HUES48 (cell line): ENCODE data around the gene MGAT4A.

Source experiments
- H3K27ac ChIP-seq: one replicate; pipeline ENCODE4 v1.7.0; 2013; ENCODE audit warnings: low read depth, low read length, inconsistent platforms
- H3K27me3 ChIP-seq: 2 replicates; pipeline ENCODE4 v1.6.1; 2013; ENCODE audit warnings: mild to moderate bottlenecking, low read length; ENCODE audit not compliant: control insufficient read depth, insufficient read depth
- H3K36me3 ChIP-seq: 2 replicates; pipeline ENCODE4 v1.6.1; 2013; ENCODE audit warnings: low read length; ENCODE audit not compliant: control insufficient read depth, insufficient read depth
- H3K4me1 ChIP-seq: 2 replicates; pipeline ENCODE4 v1.6.1; 2013; ENCODE audit warnings: mild to moderate bottlenecking, low read length; ENCODE audit not compliant: control insufficient read depth, insufficient read depth
- H3K4me3 ChIP-seq: 2 replicates; pipeline ENCODE4 v1.5.1; 2013; ENCODE audit warnings: mild to moderate bottlenecking, low read depth, low read length
- H3K9ac ChIP-seq: 2 replicates; pipeline ENCODE4 v1.6.1; 2013; ENCODE audit warnings: mild to moderate bottlenecking, low read depth, low read length, moderate library complexity
- H3K9me3 ChIP-seq: 2 replicates; pipeline ENCODE4 v1.6.1; 2013; ENCODE audit warnings: low read length; ENCODE audit not compliant: control insufficient read depth, insufficient read depth

MGAT4A gene

DNA sequence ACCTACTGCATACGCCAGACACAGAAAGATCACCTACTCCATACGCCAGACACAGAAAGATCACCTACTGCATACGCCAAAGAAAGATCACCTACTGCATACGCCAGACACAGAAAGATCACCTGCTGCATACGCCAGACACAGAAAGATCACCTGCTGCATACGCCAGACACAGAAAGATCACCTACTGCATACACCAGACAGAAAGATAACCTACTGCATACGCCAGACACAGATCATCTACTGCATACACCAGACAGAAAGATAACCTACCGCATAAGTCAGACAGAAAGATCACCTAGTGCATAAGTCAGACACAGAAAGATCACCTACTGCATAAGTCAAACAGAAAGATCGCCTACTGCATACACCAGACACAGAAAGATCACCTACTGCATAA is 148.4 kb downstream of the MGAT4A start:
- H3K9ac ChIP-seq: no peak overlapping the region
- no peaks in the 10 kb centered on the region for H3K27me3 ChIP-seq
- H3K4me3 ChIP-seq: no peak overlapping the region
- H3K4me1 ChIP-seq: no peaks in the 10 kb centered on the region
- H3K27ac ChIP-seq: no peak overlapping the region
- no peaks in the 10 kb centered on the region for H3K9me3 ChIP-seq
- peaks cover 63% of the 10 kb centered on the region for H3K36me3 ChIP-seq

DNA sequence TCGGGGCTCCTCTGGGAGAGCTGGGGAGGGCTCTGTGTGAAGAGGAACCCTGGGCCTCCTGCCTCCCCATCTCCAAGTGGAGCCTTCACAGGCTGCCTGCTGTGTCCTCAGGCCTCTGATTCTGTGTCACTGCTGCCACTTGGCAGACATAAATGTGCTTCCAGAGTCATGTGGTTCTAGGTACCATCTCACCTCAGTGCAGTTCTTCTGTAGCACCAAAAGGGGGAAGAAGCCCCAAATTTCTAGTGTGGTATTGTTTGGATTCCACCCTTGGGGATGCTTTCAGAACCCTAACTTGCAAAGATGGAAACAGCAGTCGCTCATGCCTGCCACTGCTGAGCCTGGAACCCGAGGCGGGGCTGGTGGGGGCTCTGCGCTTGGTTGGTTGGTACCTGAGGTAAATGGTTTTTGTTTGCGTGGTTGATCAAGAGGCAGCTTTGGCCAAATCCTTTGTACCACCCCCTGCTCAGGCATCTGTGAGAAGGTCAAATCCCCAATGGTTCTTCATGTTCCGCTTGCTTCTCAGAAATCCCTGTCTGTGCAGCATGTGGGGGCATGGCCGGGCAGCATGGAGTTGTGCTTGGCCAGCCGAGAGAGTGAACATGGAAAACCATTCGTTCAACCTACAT is 150.2 kb downstream of the MGAT4A start:
- no peak overlapping the region for H3K9ac ChIP-seq
- H3K4me3 ChIP-seq: no peak overlapping the region
- H3K27me3 ChIP-seq: no peaks in the 10 kb centered on the region
- no peaks in the 10 kb centered on the region for H3K9me3 ChIP-seq
- no peak overlapping the region for H3K27ac ChIP-seq
- peaks cover 60% of the 10 kb centered on the region for H3K36me3 ChIP-seq
- H3K4me1 ChIP-seq: no peaks in the 10 kb centered on the region

DNA sequence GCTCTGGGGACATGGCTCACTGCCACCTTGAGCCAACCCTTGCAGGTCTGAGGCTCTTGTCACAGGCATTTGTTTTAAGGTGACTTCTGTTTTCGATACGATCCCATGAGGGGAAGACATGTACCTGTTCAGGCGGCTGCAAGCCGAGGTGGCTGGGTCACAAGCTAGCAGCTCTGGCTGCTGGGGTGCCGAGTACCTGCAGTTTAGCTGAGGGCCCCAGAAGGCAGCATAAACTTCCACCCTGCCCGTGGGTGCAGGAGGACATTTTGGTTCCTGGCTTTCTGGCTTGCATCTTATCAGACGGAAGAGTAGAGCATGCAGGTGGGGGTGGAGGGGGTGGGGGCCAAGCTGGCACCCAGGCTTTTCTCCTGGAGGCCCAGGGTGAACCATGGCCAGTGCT is 151.0 kb downstream of the MGAT4A start:
- Histone ChIP-seq H3K27ac (no peak overlapping the region), H3K4me3 (no peak overlapping the region), H3K27me3 (no peaks in the 10 kb centered on the region), H3K9ac (no peak overlapping the region), H3K9me3 (no peaks in the 10 kb centered on the region), H3K4me1 (no peaks in the 10 kb centered on the region), H3K36me3 (peaks cover 58% of the 10 kb centered on the region)

DNA sequence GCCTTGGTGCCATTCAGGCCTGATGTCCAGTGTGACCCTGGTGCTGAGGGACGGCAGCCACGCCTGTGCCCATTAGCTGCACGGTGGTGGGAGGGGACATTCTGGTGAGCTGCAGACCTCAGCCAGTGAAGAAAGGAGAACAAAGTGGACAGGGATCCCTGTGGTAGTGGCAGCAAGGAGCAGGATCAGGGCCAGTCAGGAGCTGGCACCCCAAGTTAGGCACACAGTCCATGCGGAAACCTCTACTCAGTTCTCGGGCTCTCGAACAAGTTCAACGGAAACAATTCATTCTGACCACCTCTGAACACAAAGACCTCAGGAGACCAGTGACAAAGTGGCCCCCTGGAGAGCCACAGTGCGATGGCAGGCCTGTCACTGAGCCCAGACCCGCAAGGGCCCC is 152.7 kb downstream of the MGAT4A start:
- Histone ChIP-seq H3K4me1 (no peaks in the 10 kb centered on the region), H3K9ac (no peak overlapping the region), H3K4me3 (no peak overlapping the region), H3K27me3 (no peaks in the 10 kb centered on the region), H3K36me3 (peaks cover 52% of the 10 kb centered on the region), H3K9me3 (no peaks in the 10 kb centered on the region), H3K27ac (no peak overlapping the region)

DNA sequence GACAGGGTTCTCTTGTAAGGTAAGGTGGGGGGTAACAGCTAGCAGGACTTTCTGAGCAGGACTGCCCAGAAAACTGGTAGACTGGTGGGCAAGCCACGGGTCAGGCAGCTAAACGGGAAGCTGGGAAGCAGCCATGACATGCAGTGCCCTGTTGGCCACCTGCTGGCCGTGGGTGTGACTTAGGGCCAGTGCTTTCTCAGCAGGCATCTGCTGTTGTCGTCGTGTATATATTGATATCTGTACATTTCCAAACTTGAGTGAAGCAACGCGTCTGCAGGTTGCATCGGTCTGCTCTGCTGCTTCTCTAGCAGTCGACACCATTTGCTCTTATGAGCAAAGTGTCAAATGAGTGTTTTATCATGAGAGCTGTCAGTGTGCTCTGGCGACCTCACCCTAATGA is 153.6 kb downstream of the MGAT4A start:
- H3K9me3 ChIP-seq: no peaks in the 10 kb centered on the region
- H3K27ac ChIP-seq: no peak overlapping the region
- H3K4me1 ChIP-seq: no peaks in the 10 kb centered on the region
- no peaks in the 10 kb centered on the region for H3K27me3 ChIP-seq
- peaks cover 53% of the 10 kb centered on the region for H3K36me3 ChIP-seq
- H3K9ac ChIP-seq: no peak overlapping the region
- H3K4me3 ChIP-seq: no peak overlapping the region

DNA sequence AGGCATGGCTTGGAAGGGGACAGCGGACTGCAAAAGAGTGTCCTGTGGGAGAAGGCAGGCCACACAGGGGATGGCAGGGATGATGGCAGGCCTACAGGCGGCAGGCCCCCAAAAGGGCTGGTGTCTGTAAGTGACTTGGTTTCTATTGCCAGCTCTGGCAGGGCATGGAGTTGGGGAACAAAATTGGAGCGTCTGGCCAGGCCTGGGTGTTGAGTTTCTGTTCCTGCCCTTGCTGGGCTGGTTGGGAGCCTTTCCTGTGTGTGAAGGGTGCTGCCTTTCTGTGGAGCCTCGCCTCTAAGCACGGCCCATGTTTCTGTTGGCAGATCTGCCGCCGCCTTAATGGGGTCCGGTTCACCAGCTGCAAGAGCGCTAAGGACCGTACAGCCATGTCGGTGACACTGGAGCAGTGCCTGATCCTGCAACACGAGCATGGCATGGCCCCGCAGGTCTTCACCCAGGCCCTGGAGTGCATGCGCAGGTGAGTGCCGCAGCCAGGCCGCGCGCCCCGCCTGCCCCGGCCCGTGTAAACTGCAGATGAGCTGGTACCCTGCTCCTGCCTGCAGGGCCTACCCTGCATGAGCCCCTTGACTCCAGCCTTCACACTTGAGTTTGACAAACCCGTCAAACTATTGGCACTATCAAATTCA is 154.1 kb downstream of the MGAT4A start:
- Histone ChIP-seq H3K27me3 (no peaks in the 10 kb centered on the region), H3K4me3 (no peak overlapping the region), H3K9me3 (no peaks in the 10 kb centered on the region), H3K36me3 (peaks cover 50% of the 10 kb centered on the region), H3K27ac (no peak overlapping the region), H3K9ac (no peak overlapping the region), H3K4me1 (no peaks in the 10 kb centered on the region)

DNA sequence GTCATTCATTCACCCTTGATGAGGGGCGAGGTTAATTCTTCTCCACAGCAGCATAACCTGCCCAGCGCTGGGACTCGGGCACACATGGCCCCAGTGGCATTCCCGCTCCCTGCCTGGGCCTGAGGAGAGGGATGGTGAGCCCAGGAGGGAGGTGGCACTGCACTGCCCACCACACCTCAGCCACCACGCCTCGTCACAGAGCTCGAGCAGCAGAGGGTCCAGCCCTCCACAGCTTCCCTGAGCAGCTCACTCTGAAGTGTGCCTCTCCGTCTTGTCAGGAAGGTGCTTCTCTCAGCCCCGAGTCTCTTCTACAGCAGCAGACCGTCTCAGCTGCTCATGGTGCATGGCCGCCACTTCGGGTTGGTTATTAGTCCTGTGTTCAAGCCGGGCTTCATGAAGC is 157.5 kb downstream of the MGAT4A start:
- no peaks in the 10 kb centered on the region for H3K9me3 ChIP-seq
- H3K4me3 ChIP-seq: no peak overlapping the region
- H3K9ac ChIP-seq: no peak overlapping the region
- no peaks in the 10 kb centered on the region for H3K27me3 ChIP-seq
- H3K4me1 ChIP-seq: no peaks in the 10 kb centered on the region
- no peak overlapping the region for H3K27ac ChIP-seq
- peaks cover 62% of the 10 kb centered on the region for H3K36me3 ChIP-seq

DNA sequence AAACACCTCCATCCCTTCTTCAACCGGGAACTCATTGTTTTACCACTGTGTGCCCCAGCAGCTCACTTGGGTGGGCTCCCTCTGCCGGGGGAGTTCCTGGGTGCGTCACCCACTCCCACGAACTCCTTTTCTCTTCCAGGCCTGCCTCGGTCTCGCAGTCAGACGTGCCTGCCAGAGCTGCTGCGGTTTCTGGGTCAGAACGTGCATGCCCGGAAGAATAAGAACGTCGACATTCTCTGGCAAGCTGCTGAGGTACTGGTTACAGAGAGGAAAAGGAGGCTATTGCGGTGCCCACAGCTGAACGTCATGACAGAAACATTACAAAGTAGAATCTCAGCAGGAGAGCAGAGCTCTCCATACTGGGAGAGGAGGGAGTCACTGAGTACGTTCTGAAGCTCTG is 158.3 kb downstream of the MGAT4A start:
- Histone ChIP-seq H3K36me3 (peaks cover 62% of the 10 kb centered on the region), H3K9me3 (no peaks in the 10 kb centered on the region), H3K4me1 (no peaks in the 10 kb centered on the region), H3K27ac (no peak overlapping the region), H3K27me3 (no peaks in the 10 kb centered on the region), H3K4me3 (no peak overlapping the region), H3K9ac (no peak overlapping the region)

DNA sequence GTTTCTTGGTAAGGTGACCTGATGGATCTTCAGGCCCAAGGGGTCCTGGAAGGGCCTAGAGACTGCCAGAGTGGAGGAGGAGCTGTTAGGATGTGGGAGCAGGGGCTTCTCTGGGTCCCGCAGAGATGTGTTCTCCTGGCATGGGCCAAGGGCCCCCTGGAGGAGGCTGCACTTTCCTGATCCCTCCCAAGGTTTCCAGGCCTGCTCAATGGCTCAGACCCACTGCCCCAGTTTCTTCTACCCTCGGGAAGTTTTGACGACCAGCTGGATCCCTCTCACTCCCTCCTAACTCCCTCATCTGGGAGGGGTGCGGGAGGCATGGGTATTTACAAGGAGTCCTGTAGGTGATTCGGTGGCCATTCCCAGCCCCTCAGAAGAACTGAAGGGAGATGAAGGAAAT is 158.7 kb downstream of the MGAT4A start:
- Histone ChIP-seq H3K36me3 (peaks cover 58% of the 10 kb centered on the region), H3K4me3 (no peak overlapping the region), H3K27me3 (no peaks in the 10 kb centered on the region), H3K4me1 (no peaks in the 10 kb centered on the region), H3K27ac (no peak overlapping the region), H3K9ac (no peak overlapping the region), H3K9me3 (no peaks in the 10 kb centered on the region)

DNA sequence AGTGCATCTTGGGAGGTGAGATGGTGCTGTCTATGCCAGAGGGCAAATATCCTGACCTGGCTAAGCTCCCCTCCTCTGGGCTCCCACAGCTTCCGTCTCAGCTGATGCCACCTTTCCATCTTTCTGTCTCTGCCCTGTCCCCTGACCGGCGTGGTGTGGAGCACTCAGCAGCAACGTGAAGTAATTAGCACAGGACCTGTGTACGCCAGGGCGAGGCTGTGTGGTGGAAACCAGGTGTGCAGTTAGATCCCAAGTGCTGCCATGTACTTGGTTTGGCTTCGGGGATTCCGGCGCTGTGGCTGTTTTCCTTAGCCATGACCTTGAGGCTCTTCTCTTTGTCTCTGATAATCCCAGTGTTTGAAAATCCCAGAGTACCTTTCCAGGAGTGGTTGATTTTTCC is 159.1 kb downstream of the MGAT4A start:
- no peaks in the 10 kb centered on the region for H3K9me3 ChIP-seq
- H3K4me1 ChIP-seq: no peaks in the 10 kb centered on the region
- no peak overlapping the region for H3K27ac ChIP-seq
- H3K36me3 ChIP-seq: peaks cover 57% of the 10 kb centered on the region
- no peaks in the 10 kb centered on the region for H3K27me3 ChIP-seq
- H3K9ac ChIP-seq: no peak overlapping the region
- H3K4me3 ChIP-seq: no peak overlapping the region

DNA sequence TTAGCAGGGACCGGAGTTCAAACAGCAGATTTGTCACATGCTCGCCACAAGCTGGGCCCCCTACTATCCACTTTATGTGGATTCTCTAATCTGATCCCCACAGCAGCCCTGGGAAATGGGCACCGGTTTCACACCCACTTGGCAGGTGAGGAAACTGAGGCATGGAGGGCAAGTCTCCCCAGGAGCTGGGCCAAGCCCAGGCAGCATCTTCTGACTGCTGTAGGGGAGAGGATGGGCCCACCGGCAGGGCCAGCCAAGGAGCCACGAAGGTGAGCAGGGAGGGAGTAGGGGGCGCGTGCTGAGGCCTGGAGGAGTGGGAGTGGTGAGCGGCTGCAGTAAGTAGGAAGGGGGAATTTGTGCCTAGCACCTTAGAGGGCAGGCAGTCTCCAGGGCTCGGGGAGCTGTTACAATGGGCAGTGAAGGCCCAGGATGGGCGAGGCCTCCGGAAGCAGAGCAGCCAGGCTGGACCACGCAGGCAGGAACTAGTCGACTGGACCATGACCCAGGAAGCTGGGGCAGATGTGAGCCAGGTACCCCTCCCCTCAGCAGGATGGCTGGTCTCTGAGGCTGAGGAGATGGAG is 159.7 kb downstream of the MGAT4A start:
- Histone ChIP-seq H3K4me1 (no peaks in the 10 kb centered on the region), H3K4me3 (no peak overlapping the region), H3K9ac (no peak overlapping the region), H3K9me3 (no peaks in the 10 kb centered on the region), H3K27me3 (no peaks in the 10 kb centered on the region), H3K27ac (no peak overlapping the region), H3K36me3 (peaks cover 63% of the 10 kb centered on the region)
